GM21360 (cell line): ENCODE measurements around the gene PKP4.

Experiments
- ATAC-seq: cut with Tn5 transposase; IDR thresholded peaks from one replicate; pipeline ENCODE4 v1.9.1; 2021; ENCODE audit warnings: mild to moderate bottlenecking, moderate library complexity; ENCODE audit not compliant: unreplicated experiment

PKP4 gene

DNA sequence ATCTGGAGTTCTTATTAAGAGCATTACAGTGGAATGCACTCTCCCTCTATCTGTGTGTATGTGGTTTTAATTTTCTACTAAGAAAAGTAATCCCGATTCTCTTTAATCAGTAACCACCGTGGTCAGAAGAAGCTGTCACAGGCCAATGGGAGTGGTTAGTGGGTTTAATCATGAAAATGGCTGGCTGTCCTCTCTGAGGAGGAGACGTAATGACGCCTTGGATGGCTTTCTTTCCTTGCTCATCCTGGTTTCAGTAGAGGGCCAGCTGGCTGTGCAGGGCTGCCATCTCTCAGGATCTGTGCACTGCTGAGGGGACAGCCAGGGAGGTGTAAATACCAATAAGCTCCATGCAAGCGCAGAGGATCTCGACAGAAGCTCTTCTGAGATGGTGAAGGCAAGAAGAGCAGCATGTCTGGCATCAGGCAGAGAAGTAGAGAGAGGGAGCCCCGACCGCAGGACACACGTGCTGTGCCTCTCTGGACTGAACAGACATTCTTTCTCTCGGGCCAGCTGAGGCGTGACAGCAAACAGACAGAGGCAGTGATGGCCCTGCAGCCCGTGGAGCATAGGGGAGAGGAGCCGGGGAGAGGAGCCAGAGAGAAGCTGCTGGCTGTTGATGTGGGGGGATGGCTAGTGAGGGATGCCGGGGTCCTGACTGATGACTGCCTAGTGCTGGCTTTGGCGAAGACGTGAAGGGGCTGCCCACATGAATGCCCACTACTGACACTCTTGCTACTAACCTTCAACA, 273.3 kb downstream of the PKP4 start:
- ATAC-seq, result no peak

DNA sequence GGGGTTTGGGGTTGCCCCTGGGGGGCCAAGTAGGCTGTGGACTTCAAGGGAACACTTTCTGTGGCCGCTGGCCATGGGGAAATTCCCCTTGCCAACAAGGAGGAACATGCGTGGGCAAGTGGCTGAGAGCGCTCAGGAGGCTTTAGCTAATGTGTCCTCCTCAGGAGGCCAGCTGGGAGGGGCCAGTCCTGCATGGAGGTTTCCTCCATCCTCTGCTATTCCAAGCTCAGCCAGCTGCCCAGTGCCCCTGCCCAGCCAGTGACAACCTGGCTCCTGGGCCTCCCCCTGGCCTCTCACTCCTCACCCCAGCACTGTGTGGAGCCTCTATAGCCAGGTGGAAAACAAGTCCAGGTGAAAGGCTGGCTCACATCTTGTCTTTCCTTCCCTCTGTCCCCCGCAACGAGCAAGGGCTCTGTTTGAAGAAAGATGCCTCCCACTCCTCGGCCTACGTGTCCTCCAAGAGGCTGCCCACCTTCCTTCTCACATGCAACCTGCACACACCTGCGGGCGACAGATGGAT, 273.9 kb downstream of the PKP4 start:
- ATAC-seq, result no peak

GRCh38 chr2:158731386-158731785, 274.6 kb downstream of the PKP4 start:
- no peak for ATAC-seq
